ENCODE data around the gene FBXL13.

DNA sequence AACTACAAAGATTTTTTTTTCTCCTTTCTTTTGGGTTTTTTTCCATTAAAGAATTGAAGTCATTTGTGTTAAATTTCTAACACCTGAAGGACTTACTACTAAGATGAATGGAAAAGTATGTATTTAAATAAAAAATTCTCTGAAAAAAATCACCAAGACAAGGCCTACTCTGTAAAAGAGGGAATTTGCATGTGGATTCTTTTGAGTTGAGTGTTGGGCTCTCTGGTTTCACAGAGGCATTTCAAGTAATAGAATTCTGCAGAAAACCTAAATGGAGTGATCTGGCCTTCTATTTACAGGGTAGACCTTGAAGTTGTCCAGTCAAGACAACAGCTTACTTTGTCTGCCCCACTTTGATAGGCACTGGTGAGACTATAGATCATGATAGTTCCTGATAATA lies 157.7 kb downstream of the FBXL13 start:
- TF ChIP-seq POLR2A (IDR thresholded peaks at IDR 0.05), result no peak
- TF ChIP-seq, protein P1, sequence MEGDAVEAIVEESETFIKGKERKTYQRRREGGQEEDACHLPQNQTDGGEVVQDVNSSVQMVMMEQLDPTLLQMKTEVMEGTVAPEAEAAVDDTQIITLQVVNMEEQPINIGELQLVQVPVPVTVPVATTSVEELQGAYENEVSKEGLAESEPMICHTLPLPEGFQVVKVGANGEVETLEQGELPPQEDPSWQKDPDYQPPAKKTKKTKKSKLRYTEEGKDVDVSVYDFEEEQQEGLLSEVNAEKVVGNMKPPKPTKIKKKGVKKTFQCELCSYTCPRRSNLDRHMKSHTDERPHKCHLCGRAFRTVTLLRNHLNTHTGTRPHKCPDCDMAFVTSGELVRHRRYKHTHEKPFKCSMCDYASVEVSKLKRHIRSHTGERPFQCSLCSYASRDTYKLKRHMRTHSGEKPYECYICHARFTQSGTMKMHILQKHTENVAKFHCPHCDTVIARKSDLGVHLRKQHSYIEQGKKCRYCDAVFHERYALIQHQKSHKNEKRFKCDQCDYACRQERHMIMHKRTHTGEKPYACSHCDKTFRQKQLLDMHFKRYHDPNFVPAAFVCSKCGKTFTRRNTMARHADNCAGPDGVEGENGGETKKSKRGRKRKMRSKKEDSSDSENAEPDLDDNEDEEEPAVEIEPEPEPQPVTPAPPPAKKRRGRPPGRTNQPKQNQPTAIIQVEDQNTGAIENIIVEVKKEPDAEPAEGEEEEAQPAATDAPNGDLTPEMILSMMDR (IDR thresholded peaks at IDR 0.05), result no peak
